IPS DF 6.9 (cell line): ENCODE results near the gene CHCHD10.
A peak's percentile ranks its signal among the peaks of the same experiment; 100 is the strongest.

Experiments used
- DNase-seq: peaks from one replicate; pipeline ENCODE4 v3.0.0-alpha.2; 2013; ENCODE audit warnings: low read depth, low spot score
- H3K27ac ChIP-seq: one replicate; pipeline ENCODE4 v1.5.1; 2013; ENCODE audit warnings: low read length, control low read depth
- H3K27me3 ChIP-seq: 2 replicates; pipeline ENCODE4 v1.6.1; 2013; ENCODE audit warnings: mild to moderate bottlenecking, low read length; ENCODE audit not compliant: control insufficient read depth, insufficient read depth
- H3K36me3 ChIP-seq: 2 replicates; pipeline ENCODE4 v1.6.1; 2013; ENCODE audit warnings: low read length; ENCODE audit not compliant: control insufficient read depth, insufficient read depth
- H3K4me1 ChIP-seq: 2 replicates; pipeline ENCODE4 v1.6.1; 2013; ENCODE audit warnings: low read length; ENCODE audit not compliant: control insufficient read depth, insufficient read depth
- H3K4me3 ChIP-seq: 2 replicates; pipeline ENCODE4 v1.5.1; 2013; ENCODE audit warnings: mild to moderate bottlenecking, low read length
- H3K9me3 ChIP-seq: 2 replicates; pipeline ENCODE4 v1.6.1; 2013; ENCODE audit warnings: low read length, inconsistent platforms; ENCODE audit not compliant: control insufficient read depth, insufficient read depth
- WGBS: extraction: QIAGEN DNeasy Blood & Tissue Kit; methylation state at CpG from one replicate; pipeline ENCODE4 v1.1.7; 2013; ENCODE audit warnings: mixed read lengths, missing lambda C conversion rate; ENCODE audit not compliant: insufficient read length, insufficient coverage; 5-methylcytosine and 5-hydroxymethylcytosine counted together

The CHCHD10 gene

DNA sequence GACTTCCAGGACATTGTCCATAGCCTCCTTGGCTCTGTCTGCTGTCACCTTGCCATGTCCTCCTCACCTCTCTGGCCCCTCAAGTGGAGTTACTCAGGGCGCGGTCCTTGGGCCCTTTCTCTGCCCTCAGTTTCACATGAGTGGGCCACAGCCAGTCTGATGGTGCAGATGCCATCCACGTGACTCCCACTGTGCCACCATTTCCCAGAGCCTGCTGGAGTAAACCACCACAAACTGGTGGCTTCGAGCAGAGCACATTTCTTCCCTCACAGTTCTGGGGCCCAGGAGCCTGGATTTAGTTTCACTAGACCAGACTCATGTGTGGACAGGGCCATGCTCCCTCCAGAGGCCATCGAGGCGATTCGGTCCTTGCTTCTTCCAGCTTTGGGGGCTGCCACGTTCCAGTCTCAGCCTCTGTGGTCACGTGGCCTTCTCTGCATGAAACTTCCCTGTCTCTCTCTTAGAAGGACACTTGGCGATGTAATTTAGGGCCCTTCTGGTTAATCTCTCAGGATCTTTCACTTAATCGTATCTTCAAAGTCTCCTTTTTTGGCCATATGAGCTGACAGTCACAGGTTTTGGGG is 33.6 kb upstream of the CHCHD10 start:
- no peak overlapping the region for H3K4me3 ChIP-seq
- peaks cover 41% of the 10 kb centered on the region for H3K36me3 ChIP-seq
- no peaks in the 10 kb centered on the region for H3K4me1 ChIP-seq
- H3K27me3 ChIP-seq = no peaks in the 10 kb centered on the region
- WGBS = no CpG with 5 or more reads among the region's 11 CpGs
- no peak for DNase-seq
- H3K9me3 ChIP-seq = no peaks in the 10 kb centered on the region
- H3K27ac ChIP-seq = no peak overlapping the region

DNA sequence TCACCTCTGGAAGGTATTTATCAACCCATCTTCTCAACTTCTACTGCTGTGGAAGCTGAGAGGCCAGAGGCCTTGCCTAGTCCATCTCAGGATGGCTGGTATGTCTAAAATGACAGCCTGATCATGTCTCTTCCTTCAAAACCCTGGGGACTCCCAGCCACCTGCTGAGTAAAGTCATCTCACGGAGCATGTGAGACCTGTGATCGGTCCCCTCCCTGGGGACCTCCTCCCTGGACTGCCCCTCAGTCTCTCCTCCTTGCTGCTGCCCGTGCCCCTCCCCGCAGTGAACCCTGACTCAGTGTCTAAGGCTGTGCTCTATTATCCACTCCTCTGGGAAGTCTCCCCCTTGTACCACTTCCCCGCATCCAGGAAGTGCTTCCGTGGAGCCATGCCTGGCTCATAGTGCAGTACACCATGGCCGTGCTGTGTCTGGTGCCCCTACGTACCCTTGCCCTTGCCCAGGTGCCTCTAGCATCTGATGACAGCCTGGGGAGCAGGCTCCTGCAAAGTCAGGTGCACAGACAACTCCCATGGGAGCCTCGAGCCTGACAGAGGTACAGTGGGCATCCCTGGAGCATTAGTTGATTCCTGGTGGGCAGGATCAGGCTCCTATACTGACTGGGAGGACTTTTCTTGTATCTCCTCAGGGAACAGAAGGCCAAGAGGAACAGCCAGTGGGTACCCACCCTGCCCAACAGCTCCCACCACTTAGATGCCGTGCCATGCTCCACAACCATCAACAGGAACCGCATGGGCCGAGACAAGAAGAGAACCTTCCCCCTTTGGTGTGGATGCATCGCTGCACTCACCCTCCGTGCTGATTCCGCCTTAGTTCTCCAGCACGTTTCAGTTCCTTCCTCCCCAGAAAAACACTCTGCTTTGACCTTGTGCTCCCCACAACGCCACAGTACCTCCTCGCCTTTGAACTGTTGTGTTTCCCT is 32.8 kb upstream of the CHCHD10 start:
- Histone ChIP-seq H3K27ac (no peak overlapping the region), H3K4me1 (no peaks in the 10 kb centered on the region), H3K9me3 (no peaks in the 10 kb centered on the region), H3K4me3 (no peak overlapping the region), H3K36me3 (peaks cover 41% of the 10 kb centered on the region), H3K27me3 (no peaks in the 10 kb centered on the region)
- WGBS = no CpG with 5 or more reads among the region's 18 CpGs
- DNase-seq = no peak

DNA sequence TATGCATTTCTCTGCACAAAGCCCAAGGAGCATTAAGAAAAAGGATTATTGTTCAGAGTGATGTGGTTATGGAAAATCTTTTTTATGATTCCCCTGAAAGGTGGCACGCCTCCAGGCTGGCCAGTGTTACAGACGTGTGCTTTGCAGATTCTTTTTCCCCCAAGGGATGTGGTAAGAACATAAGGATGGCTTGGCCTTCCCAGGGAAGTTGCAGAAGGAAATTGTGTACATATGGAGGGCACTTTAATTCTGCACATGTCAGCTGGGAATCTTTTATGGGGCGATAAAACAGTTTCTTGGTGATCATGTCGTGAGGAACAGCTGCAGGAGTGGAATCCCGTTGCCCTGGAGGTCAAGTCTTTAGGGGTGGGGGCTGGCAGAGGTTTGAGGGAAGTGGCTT is 28.7 kb upstream of the CHCHD10 start:
- Histone ChIP-seq H3K9me3 (no peaks in the 10 kb centered on the region), H3K4me1 (no peaks in the 10 kb centered on the region), H3K27me3 (no peaks in the 10 kb centered on the region), H3K4me3 (no peak overlapping the region), H3K27ac (no peak overlapping the region), H3K36me3 (peaks cover 33% of the 10 kb centered on the region)
- WGBS = no CpG with 5 or more reads among the region's 5 CpGs
- no peak for DNase-seq

DNA sequence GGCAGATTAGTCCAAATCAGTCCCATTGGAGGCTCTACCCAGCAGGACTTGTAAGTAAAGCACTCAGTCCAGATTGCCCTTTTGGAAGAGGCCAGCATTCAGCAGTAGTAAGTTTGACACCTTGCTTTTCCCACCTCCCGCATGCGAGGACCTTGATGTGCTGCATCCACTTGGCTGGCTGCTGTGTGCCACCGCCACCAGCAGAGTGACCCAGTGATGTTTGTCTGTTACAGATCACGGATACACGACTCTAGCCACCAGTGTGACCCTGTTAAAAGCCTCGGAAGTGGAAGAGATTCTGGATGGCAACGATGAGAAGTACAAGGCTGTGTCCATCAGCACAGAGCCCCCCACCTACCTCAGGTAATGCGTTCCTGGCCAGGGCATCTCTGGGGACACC is 25.6 kb upstream of the CHCHD10 start:
- WGBS = no CpG with 5 or more reads among the region's 8 CpGs
- no peak overlapping the region for H3K27ac ChIP-seq

DNA sequence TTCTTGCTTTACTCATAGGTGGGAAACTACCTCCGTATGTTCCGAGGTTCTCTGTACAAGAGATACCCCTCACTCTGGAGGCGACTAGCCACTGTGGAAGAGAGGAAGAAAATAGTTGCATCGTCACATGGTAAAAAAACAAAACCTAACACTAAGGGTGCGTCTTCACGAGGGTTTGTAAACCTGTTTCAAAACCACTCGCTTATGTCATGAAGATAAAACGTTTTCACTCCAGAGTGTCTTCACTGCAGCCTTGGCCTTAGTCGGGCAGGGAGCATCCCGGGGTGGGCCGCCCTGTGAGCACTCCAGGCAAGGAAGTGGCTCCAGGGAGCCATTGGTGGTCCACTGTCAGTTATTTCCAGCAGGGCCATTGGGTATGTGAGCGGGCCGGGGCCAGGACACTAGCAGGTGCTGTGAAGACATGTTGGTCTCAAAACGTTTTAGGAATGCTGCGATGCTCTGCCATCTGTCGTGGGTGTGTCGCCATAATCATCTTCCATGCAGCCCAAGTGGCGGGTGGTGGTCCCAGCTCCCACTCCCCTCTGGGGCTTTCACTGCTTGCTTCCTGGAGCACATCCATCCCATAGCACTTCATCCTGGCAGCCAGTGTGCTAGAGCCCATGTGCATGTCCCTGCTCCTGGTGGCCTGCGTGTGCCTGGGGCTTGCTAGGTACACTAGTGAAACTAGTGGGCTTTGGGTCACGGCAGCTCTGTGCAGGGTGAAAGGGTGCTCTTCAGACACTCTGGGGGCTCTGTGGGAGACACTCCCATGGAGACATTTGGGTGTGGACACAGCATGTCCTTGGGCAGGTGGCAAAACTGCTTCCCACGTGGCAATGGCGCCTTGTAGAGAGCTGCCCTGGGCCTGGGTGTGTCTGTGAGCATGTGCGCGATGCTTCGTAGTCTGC is 24.2 kb upstream of the CHCHD10 start:
- H3K36me3 ChIP-seq = peaks cover 14% of the 10 kb centered on the region
- H3K27me3 ChIP-seq = no peaks in the 10 kb centered on the region
- H3K27ac ChIP-seq = no peak overlapping the region
- DNase-seq = no peak
- no peaks in the 10 kb centered on the region for H3K9me3 ChIP-seq
- no peak overlapping the region for H3K4me3 ChIP-seq
- H3K4me1 ChIP-seq = no peaks in the 10 kb centered on the region; the same call in 1 of the 2 replicates
- no CpG with 5 or more reads among the region's 25 CpGs for WGBS

More for the DNA sequence above, 25.6 kb upstream of the CHCHD10 start:
- Histone ChIP-seq H3K4me3 (no peak overlapping the region), H3K27me3 (no peaks in the 10 kb centered on the region), H3K4me1 (no peaks in the 10 kb centered on the region; the same call in 1 of the 2 replicates), H3K36me3 (peaks cover 17% of the 10 kb centered on the region), H3K9me3 (no peaks in the 10 kb centered on the region)
- no peak for DNase-seq

DNA sequence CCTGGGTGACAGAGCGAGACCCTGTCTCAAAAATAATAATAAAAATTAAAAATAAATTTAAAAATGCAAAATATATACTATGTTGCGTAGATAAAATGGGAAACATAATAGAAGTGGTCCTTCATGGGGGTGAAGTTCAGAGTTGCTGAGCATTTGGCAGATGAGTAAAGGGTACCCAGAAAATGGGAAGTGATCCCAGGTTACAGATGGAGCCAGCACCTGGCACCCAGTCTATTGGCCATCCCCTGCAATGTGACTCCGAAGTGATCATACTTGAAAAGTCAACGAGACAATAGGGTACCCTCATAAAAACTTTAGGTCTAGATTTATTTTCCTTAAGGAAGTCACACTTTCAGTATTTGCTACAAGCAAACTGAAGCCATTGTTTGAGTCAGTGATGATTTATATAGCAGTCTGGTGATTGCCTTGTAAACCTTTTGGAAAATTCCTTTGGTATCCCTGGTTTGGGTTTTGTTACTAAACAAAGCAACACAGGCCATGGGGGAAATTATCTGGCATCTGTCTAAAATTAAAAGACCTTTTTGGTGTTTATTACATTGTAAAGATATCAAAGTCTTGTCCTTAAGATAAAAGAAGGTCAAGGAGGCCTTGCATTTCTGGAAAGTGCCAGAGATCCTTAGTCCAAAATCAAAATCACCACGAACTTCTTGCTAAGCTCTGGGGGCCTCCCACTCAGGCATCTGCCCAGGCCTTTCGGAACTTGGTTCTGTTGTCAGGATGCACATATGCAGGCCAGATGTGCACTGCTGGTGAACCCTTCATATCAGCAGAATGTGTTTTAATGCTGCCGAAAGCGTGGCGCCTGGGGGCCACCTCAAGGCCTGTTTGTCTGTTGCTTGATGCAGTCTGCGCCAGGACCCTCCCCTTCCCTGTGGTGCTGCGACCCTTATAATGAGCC is 23.3 kb upstream of the CHCHD10 start:
- Histone ChIP-seq H3K9me3 (no peaks in the 10 kb centered on the region), H3K27ac (no peak overlapping the region), H3K36me3 (peaks cover 11% of the 10 kb centered on the region), H3K4me3 (no peak overlapping the region), H3K4me1 (no peaks in the 10 kb centered on the region; the same call in 1 of the 2 replicates), H3K27me3 (no peaks in the 10 kb centered on the region)
- no CpG with 5 or more reads among the region's 11 CpGs for WGBS
- no peak for DNase-seq

DNA sequence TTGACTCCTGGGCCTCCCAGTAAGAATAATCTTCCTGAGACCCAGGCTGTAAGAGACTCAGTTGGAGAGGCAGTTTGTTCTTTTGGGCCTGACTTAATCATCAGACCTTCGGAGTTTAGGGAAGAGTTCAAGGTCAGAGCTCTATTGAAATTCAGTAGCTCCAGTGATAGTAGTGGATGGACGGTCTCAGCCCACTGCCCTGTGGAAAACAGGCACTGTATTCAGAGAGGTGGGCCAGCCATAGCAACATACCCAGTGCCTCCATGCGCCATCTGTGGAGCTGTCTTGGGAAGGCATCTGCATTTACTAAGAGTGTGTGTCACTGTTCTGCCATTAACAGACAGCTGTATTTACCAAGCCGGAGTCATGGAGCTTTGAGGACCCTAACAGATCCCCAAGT is 21.9 kb upstream of the CHCHD10 start:
- Histone ChIP-seq H3K27me3 (no peaks in the 10 kb centered on the region), H3K4me3 (no peak overlapping the region), H3K9me3 (no peaks in the 10 kb centered on the region), H3K4me1 (no peaks in the 10 kb centered on the region; the same call in 1 of the 2 replicates), H3K27ac (no peak overlapping the region), H3K36me3 (peaks cover 9% of the 10 kb centered on the region)
- no peak for DNase-seq
- WGBS = no CpG with 5 or more reads among the region's 4 CpGs

DNA sequence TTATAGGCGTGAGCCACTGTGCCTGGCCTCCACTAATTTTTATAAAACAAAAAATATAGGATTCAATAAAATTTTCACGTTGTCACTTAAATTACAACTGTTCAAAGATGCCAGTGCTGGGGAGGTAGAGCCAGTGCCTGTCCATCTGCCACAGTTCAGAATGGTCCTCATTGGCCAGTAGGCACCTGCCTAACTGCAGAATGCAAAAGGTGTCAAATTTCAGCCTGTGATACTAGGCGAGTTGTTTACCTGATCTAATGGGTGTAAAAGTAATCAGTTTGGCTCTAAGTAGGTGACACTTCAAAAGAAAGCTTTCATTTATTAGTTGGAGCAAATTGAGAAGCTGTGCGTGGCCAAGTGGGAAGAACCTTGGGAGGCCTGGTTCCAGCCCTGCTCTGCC is 21.3 kb upstream of the CHCHD10 start:
- Histone ChIP-seq H3K4me1 (no peaks in the 10 kb centered on the region; the same call in 1 of the 2 replicates), H3K27ac (no peak overlapping the region), H3K36me3 (peaks cover 9% of the 10 kb centered on the region), H3K4me3 (no peak overlapping the region), H3K27me3 (no peaks in the 10 kb centered on the region), H3K9me3 (no peaks in the 10 kb centered on the region)
- no CpG with 5 or more reads among the region's 4 CpGs for WGBS
- no peak for DNase-seq

DNA sequence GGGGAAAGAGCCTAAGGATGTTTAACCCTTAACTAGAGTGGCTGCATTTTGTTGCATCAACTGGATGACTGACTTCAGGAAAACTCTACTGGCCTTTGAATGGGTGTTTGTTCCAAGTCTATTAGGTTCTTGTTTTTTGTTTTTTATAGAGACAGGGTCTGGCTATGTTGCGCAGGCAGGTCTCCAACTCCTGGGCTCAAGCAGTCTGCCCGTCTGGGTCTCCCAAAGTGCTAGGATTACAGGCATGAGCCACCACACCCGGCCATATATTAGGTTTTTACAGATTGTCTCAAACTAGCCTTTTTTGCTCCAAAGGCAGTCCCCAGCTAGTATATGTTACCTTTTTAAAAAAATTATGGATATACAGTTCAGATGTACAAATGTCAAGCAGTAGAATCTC is 20.1 kb upstream of the CHCHD10 start:
- Histone ChIP-seq H3K27me3 (no peaks in the 10 kb centered on the region), H3K9me3 (no peaks in the 10 kb centered on the region), H3K4me3 (peak overlapping the region; percentile 86; the same call in 1 of the 2 replicates), H3K36me3 (peaks cover 4% of the 10 kb centered on the region; the same call in 1 of the 2 replicates), H3K27ac (no peak overlapping the region), H3K4me1 (no peaks in the 10 kb centered on the region; the same call in 1 of the 2 replicates)
- WGBS = no CpG with 5 or more reads among the region's 3 CpGs
- no peak for DNase-seq
